Duodenal mucosa (tissue), 2 donors: ENCODE data around the gene GABBR2.

Source experiments
- H3K27ac ChIP-seq: one replicate; pipeline ENCODE4 v1.7.0; 2013; ENCODE audit warnings: low read depth, low read length
- H3K27me3 ChIP-seq, 2 donors: one replicate each; pipeline ENCODE4 v1.7.0; 2013; ENCODE audit warnings: low read length in 2 of 2, control low read depth in 1 of 2; ENCODE audit not compliant: insufficient read depth in 2 of 2, control insufficient read depth in 1 of 2
- H3K36me3 ChIP-seq, 2 donors: one replicate each; pipeline ENCODE4 v1.7.0; 2013; ENCODE audit warnings: low read length in 2 of 2, control low read depth in 1 of 2; ENCODE audit not compliant: insufficient read depth in 2 of 2, control insufficient read depth in 1 of 2
- H3K4me1 ChIP-seq, 2 donors: one replicate each; pipeline ENCODE4 v1.7.0; 2013; ENCODE audit warnings: low read length in 2 of 2, control low read depth in 1 of 2; ENCODE audit not compliant: insufficient read depth in 2 of 2, control insufficient read depth in 1 of 2
- H3K4me3 ChIP-seq, 2 donors: one replicate each; pipeline ENCODE4 v1.7.0; 2013; ENCODE audit warnings: low read length in 2 of 2, low read depth in 1 of 2
- H3K9ac ChIP-seq, 2 donors: one replicate each; pipeline ENCODE4 v1.7.0; 2013; ENCODE audit warnings: low read length in 2 of 2, low read depth in 1 of 2
- H3K9me3 ChIP-seq, 2 donors: one replicate each; pipeline ENCODE4 v1.7.0; 2013; ENCODE audit warnings: low read length in 2 of 2, control low read depth in 1 of 2; ENCODE audit not compliant: control insufficient read depth in 1 of 2

GABBR2 gene

GRCh38 chr9:98302938-98303632 is 405.6 kb downstream of the GABBR2 start:
- no peaks in the 10 kb centered on the region for H3K27me3 ChIP-seq
- no peak overlapping the region for H3K9ac ChIP-seq
- H3K9me3 ChIP-seq: no peaks in the 10 kb centered on the region
- H3K4me1 ChIP-seq: no peaks in the 10 kb centered on the region
- no peaks in the 10 kb centered on the region for H3K36me3 ChIP-seq
- no peak overlapping the region for H3K4me3 ChIP-seq
- no peak overlapping the region for H3K27ac ChIP-seq

- H3K9me3 ChIP-seq: no peaks in the 10 kb centered on the region
- H3K9ac ChIP-seq: no peak overlapping the region
- H3K4me1 ChIP-seq: no peaks in the 10 kb centered on the region
- no peaks in the 10 kb centered on the region for H3K27me3 ChIP-seq
- no peak overlapping the region for H3K27ac ChIP-seq
- H3K36me3 ChIP-seq: no peaks in the 10 kb centered on the region
- H3K4me3 ChIP-seq: no peak overlapping the region
Measured at GRCh38 chr9:98302150-98302549, 406.6 kb downstream of the GABBR2 start.

GRCh38 chr9:98300611-98301010 is 408.1 kb downstream of the GABBR2 start:
- H3K4me3 ChIP-seq: no peak overlapping the region
- H3K36me3 ChIP-seq: no peaks in the 10 kb centered on the region
- no peaks in the 10 kb centered on the region for H3K9me3 ChIP-seq
- no peaks in the 10 kb centered on the region for H3K4me1 ChIP-seq
- no peaks in the 10 kb centered on the region for H3K27me3 ChIP-seq
- no peak overlapping the region for H3K27ac ChIP-seq
- no peak overlapping the region for H3K9ac ChIP-seq

GRCh38 chr9:98298476-98298875 is 410.3 kb downstream of the GABBR2 start:
- Histone ChIP-seq H3K4me3 (no peak overlapping the region), H3K9me3 (no peaks in the 10 kb centered on the region), H3K4me1 (no peaks in the 10 kb centered on the region), H3K27ac (no peak overlapping the region), H3K36me3 (no peaks in the 10 kb centered on the region), H3K9ac (no peak overlapping the region), H3K27me3 (no peaks in the 10 kb centered on the region)

GRCh38 chr9:98295824-98296223 is 412.9 kb downstream of the GABBR2 start:
- no peak overlapping the region for H3K27ac ChIP-seq
- H3K9ac ChIP-seq: no peak overlapping the region
- H3K27me3 ChIP-seq: no peaks in the 10 kb centered on the region
- no peak overlapping the region for H3K4me3 ChIP-seq
- no peaks in the 10 kb centered on the region for H3K9me3 ChIP-seq
- no peaks in the 10 kb centered on the region for H3K4me1 ChIP-seq
- H3K36me3 ChIP-seq: no peaks in the 10 kb centered on the region

- H3K9me3 ChIP-seq: no peaks in the 10 kb centered on the region
- H3K9ac ChIP-seq: no peak overlapping the region
- peaks cover 0 to 4% of the 10 kb centered on the region in 2 donors for H3K27me3 ChIP-seq
- H3K36me3 ChIP-seq: no peaks in the 10 kb centered on the region
- H3K4me3 ChIP-seq: no peak overlapping the region
- H3K27ac ChIP-seq: no peak overlapping the region
- peaks cover 0 to 9% of the 10 kb centered on the region in 2 donors for H3K4me1 ChIP-seq
Measured at GRCh38 chr9:98291820-98292219, 416.9 kb downstream of the GABBR2 start.

GRCh38 chr9:98290411-98290810 is 418.3 kb downstream of the GABBR2 start:
- H3K9ac ChIP-seq: no peak overlapping the region
- no peak overlapping the region for H3K4me3 ChIP-seq
- H3K9me3 ChIP-seq: no peaks in the 10 kb centered on the region
- no peak overlapping the region for H3K27ac ChIP-seq
- H3K36me3 ChIP-seq: no peaks in the 10 kb centered on the region
- peaks cover 0 to 6% of the 10 kb centered on the region in 2 donors for H3K27me3 ChIP-seq
- peaks cover 0 to 9% of the 10 kb centered on the region in 2 donors for H3K4me1 ChIP-seq

- peaks cover 0 to 9% of the 10 kb centered on the region in 2 donors for H3K4me1 ChIP-seq
- H3K9me3 ChIP-seq: no peaks in the 10 kb centered on the region
- no peaks in the 10 kb centered on the region for H3K36me3 ChIP-seq
- no peak overlapping the region for H3K27ac ChIP-seq
- H3K27me3 ChIP-seq: peaks cover 0 to 6% of the 10 kb centered on the region in 2 donors
- H3K9ac ChIP-seq: no peak overlapping the region
- no peak overlapping the region for H3K4me3 ChIP-seq
Measured at GRCh38 chr9:98289614-98290201, 419.0 kb downstream of the GABBR2 start.

- Histone ChIP-seq H3K27ac (no peak overlapping the region), H3K27me3 (peaks cover 0 to 6% of the 10 kb centered on the region in 2 donors), H3K4me1 (peaks cover 0 to 9% of the 10 kb centered on the region in 2 donors), H3K9me3 (no peaks in the 10 kb centered on the region), H3K4me3 (no peak overlapping the region), H3K9ac (no peak overlapping the region), H3K36me3 (no peaks in the 10 kb centered on the region)
Measured at GRCh38 chr9:98288881-98289280, 419.9 kb downstream of the GABBR2 start.

- Histone ChIP-seq H3K36me3 (no peaks in the 10 kb centered on the region), H3K9me3 (no peaks in the 10 kb centered on the region), H3K4me3 (no peak overlapping the region), H3K9ac (no peak overlapping the region), H3K27me3 (peaks cover 0 to 6% of the 10 kb centered on the region in 2 donors), H3K27ac (no peak overlapping the region), H3K4me1 (peaks cover 0 to 9% of the 10 kb centered on the region in 2 donors)
Measured at GRCh38 chr9:98287384-98287783, 421.4 kb downstream of the GABBR2 start.
